Astrocyte of the hippocampus (primary cell): Measurements from ENCODE around the gene PIEZO2.

Experiments used
- DNase-seq: peaks from one replicate; pipeline ENCODE4 v3.0.0; 2011; ENCODE audit warnings: low read depth, low spot score

Gene PIEZO2

GRCh38 chr18:10791169-10791831, 358.1 kb downstream of the PIEZO2 start:
- DNase-seq, result no peak

- no peak for DNase-seq
These were observed 360.2 kb downstream of the PIEZO2 start for GRCh38 chr18:10789180-10789579.

- DNase-seq, result peak; percentile 64
These were observed 362.0 kb downstream of the PIEZO2 start for GRCh38 chr18:10787293-10787901.

GRCh38 chr18:10785798-10786197, 363.6 kb downstream of the PIEZO2 start:
- no peak for DNase-seq

GRCh38 chr18:10784596-10785202, 364.7 kb downstream of the PIEZO2 start:
- DNase-seq, result no peak

- no peak for DNase-seq
These were observed 365.4 kb downstream of the PIEZO2 start for GRCh38 chr18:10783941-10784340.

- no peak for DNase-seq
These were observed 372.9 kb downstream of the PIEZO2 start for GRCh38 chr18:10776493-10776892.

GRCh38 chr18:10775026-10775425, 374.3 kb downstream of the PIEZO2 start:
- DNase-seq, result no peak

- DNase-seq, result peak; percentile 4
These were observed 378.2 kb downstream of the PIEZO2 start for GRCh38 chr18:10771053-10771709.

GRCh38 chr18:10770264-10770663, 379.1 kb downstream of the PIEZO2 start:
- DNase-seq, result no peak

GRCh38 chr18:10768221-10768620, 381.1 kb downstream of the PIEZO2 start:
- DNase-seq, result no peak

GRCh38 chr18:10767658-10768057, 381.7 kb downstream of the PIEZO2 start:
- no peak for DNase-seq

- no peak for DNase-seq
These were observed 388.4 kb downstream of the PIEZO2 start for GRCh38 chr18:10760986-10761385.

GRCh38 chr18:10759241-10759640, 390.1 kb downstream of the PIEZO2 start:
- DNase-seq, result no peak

- no peak for DNase-seq
These were observed 391.4 kb downstream of the PIEZO2 start for GRCh38 chr18:10757946-10758345.

GRCh38 chr18:10757349-10757748, 392.0 kb downstream of the PIEZO2 start:
- no peak for DNase-seq

- DNase-seq, result no peak
These were observed 393.5 kb downstream of the PIEZO2 start for GRCh38 chr18:10755855-10756254.

- no peak for DNase-seq
These were observed 395.2 kb downstream of the PIEZO2 start for GRCh38 chr18:10754128-10754527.

GRCh38 chr18:10752382-10752781, 397.0 kb downstream of the PIEZO2 start:
- no peak for DNase-seq

GRCh38 chr18:10751653-10752052, 397.7 kb downstream of the PIEZO2 start:
- DNase-seq, result no peak

- DNase-seq, result no peak
These were observed 399.0 kb downstream of the PIEZO2 start for GRCh38 chr18:10750191-10751035.

- DNase-seq, result peak; percentile 16
These were observed 400.7 kb downstream of the PIEZO2 start for GRCh38 chr18:10748641-10749040.
